ENCODE data around the gene SORCS2. TPM values are rescaled to one million over a fixed set of nuclear protein-coding genes. Genes with fewer than 3 reads are reported as not detected.

The SORCS2 gene
- total RNA-seq, 1 experiment from 2014 or later = not detected

DNA sequence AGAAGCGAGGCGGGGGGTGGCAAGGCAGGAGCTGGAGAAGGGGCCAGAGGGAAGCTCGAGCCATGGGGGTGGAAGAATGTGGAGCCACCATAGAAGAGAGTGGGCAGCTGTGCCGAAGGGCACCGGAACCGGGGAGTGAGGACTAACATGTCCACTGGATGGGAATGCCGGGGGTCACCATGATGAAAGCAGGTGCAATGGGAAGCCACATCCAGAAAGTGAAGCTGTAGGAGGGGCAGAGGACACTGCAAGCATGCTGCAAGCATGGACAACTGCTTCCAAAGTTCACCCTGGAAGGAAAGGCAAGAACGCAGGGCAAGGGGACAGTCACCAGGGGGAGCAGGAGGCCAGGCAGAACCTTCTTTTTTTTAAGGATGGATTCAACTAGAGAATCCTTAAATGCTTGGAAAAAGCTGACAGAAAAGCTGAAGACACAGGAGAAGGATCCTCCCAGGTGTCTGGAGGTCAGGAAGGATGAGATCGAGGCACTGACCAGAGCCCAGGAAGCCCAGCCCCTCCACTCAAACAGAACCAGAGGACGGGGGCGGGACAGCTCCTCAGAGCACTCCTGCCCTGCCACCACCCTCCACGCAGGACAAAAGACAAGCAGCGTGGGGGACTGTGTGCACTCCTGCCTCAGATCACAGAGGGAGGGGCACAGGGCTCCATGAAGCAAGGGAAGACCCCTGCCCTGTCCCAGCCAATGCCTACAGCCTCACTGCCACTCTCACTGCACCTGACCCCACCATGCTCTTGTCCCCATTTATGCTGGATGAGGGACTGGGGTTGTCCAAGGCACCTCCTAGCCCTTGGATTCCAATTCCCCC, 578.1 kb downstream of the SORCS2 start:
- no peak for DNase-seq (ENCODE audit: extremely low read depth, low read depth)

DNA sequence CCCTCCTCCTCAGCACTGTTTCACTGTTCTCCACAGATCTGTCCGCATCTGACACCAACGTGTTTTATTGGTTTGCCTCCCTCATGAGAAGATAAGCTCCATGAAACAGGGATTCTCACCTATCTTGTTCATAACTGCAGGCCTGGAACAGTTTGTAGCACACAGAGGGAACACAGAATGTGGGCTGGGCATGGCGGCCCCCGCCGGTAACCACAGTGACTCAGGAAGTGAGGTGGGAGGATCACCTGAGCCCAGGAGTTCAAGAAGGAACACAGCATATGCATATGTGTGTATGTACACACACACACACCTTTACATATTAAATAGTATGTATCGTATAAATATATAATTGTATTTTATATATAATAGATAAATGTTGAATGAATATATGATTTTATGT, 578.7 kb downstream of the SORCS2 start:
- no peak for DNase-seq (ENCODE audit: extremely low read depth, low read depth)

DNA sequence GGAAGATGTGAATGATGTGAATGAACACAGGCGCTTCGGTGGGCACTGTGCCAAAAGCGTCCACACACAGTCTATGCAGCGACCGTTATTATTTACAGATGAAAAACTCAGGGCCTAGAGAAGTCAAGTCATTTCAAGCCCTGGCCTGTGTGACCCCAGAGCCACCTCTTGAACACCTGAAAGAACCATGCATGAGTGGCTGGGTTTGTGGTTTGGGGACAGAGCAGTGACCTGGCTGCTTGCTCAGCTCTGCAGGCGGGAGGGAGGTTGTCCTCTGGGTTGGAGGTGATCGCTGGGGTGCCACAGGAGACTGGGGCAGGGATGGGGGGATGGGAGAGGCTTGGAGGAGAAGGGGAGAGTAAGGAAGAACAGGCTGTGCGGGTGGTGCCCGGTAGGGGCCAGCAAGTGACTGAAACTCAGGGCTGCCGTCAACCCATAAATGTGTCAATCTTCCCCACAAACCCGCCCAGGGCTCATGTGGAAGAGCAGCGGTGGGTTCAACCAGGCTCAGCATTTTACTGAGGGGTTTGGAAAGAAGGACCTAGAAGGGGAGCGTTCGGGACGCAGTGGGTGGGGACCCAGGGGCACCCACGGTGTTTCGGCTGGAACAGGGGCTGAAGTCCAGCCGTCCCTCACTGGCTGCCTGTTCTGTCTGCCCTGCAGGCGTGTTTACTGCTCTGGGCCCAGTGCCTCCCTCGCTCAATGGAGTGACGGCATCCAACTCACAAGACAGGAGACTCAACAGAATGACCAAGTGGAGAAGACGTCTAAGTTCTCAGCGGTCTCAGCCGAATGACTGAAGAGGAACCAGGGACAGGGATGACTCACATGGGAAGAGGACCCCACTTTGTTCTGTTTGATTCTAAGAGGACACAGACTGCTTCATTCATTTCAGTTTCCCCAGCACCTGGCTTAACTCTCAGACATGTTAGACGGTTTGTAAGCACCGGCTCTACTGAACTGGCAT, 579.5 kb downstream of the SORCS2 start:
- no peak for DNase-seq (ENCODE audit: extremely low read depth, low read depth)

DNA sequence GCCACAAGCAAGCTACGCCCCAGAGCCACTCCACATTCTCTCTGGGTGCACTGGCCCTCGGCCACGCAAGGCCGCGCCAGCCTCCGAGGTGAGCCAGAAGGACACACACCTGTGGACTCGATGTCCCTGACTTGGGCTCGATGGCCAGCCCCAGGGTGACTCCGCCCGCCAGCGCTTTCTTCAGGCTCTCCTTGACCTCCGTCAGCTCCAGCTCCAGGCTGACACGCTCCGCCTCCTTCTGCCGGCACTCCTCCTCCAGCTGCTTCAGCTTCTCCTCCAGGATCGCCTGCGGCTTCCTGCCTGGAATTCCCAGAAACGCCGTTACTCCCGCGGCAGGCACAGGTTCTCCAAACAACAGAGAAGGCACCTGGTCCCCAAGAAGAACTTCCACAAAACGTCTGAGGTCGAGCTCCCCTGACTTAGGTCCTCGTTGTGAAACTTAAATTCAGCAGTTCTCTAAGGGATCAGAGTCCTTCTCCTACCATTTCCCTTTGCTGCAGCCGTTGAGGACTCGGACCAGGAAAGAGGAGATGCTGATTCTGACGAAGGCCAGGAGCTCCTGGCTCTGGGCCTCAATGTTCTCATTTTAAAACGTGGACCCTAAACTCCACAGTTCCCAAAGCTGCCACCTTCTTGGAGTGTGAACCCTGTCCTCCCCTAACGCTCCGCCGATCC, 580.5 kb downstream of the SORCS2 start:
- no peak for DNase-seq (ENCODE audit: extremely low read depth, low read depth)

GRCh38 chr4:7773401-7774180, 581.3 kb downstream of the SORCS2 start:
- no peak for DNase-seq (ENCODE audit: extremely low read depth, low read depth)

- DNase-seq (ENCODE audit: extremely low read depth, low read depth) = no peak
Measured at GRCh38 chr4:7774301-7775294, 582.3 kb downstream of the SORCS2 start.

- DNase-seq (ENCODE audit: extremely low read depth, low read depth) = no peak
Measured at GRCh38 chr4:7775396-7775795, 583.1 kb downstream of the SORCS2 start.

- no peak for DNase-seq (ENCODE audit: extremely low read depth, low read depth)
Measured at GRCh38 chr4:7777017-7777710, 584.8 kb downstream of the SORCS2 start.

DNA sequence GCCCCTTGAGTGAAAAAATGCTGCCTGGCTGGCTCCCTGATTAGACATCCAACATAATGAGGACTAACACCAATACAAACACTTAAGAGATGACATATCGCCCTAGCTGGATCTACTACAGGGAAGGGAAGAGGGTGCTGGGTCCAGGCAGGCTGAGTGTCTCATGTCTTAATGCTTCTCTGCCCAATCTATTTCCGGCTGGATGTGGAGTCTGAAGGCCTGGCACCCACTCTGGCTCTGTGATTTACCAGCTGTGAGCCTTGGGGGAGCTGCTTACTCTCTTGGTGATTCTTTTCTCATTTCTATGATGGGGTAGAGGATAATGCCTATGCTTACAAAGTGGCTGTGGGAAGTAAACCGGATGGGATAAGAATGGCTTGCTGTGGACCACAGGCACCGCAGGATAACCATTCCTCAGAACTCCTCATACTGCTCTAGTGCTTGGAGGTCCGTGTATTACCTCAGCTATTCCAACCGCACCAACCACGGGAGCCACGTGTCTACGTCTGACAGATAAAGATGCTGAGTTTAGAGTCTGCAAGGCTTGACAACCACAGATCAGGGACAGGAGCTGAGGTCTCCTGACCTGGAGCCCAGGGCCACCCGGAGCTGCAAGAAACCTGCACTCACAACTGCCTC, 585.7 kb downstream of the SORCS2 start:
- DNase-seq (ENCODE audit: extremely low read depth, low read depth) = no peak

DNA sequence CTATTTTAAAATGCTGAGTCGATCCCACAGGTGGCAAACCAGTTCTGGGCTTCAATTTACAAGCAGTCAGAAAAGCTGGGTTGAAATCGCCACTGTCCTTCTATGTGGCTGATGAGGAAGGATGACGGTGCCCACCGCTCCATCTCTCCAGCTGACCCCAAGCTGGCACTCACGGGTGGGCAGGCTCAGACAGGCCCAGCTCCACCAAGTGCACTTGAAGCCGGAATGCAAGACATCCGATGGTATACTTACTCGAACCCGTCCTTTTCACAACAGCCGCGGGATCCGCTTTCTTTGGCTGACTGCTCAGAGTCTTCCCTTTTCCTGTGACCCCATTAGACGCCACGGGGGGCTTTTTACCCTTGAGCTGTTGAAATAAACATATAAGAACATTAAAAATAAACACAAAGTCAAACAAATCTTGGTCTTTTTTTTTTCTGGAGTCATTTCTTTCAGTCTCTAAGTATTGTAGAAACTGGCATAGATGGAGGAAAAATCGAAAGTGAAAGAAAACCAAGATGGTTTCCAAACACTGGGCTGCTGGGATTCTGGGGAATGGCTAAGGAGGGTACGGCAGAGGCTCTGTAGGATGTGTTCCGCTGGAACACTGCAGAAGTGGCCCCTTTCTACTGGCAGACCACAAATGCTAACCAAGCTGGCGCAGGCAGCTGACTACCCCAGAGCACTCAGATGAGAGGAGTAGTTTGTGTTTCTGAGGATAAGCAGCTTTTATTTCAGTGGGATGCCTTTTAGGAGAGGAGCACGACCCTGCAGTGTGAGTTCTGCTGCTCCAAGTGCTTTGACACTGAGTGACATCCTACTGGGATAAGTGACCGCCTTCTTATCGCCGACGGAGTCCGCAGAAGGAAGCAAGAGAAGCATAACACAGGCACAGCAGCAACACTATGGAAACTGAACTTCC, 586.4 kb downstream of the SORCS2 start:
- no peak for DNase-seq (ENCODE audit: extremely low read depth, low read depth)

DNA sequence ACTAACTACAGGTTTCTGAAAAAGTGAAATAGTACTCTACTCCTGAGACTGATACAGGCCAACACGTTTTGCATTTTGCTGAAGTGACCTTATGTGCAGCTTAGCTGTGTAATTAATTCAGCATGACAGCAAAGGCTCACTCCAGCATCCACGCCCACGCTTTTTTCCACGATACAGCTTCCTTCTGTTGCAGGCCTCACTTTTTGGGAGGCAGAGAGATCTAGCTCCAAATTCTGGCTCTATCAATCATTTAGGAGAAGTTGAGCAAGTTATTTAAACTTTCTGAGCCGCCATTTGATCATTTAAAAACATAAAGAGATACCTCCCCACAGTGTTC, 587.1 kb downstream of the SORCS2 start:
- DNase-seq (ENCODE audit: extremely low read depth, low read depth) = no peak

GRCh38 chr4:7780751-7781348, 588.5 kb downstream of the SORCS2 start:
- no peak for DNase-seq (ENCODE audit: extremely low read depth, low read depth)

GRCh38 chr4:7781366-7781765, 589.0 kb downstream of the SORCS2 start:
- DNase-seq (ENCODE audit: extremely low read depth, low read depth) = no peak

GRCh38 chr4:7781993-7782392, 589.7 kb downstream of the SORCS2 start:
- DNase-seq (ENCODE audit: extremely low read depth, low read depth) = no peak

DNA sequence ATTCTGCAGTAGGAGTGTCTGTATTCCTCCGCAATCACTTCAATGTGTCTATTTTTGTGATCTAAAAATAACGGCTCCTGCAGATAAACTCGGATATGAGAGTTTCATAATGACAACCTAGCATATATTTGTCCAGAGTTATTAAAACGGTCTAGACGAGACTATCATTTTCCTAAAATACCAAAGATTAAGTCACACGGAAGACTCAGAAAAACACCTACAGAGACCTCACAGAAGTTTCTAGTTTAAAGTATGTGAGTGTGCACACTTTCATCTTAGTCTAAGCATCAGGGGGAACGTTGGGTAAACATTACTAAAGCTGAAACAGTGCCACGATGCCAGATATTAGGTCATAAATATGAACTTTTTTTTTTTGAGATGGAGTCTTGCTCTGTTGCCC, 590.4 kb downstream of the SORCS2 start:
- no peak for DNase-seq (ENCODE audit: extremely low read depth, low read depth)

GRCh38 chr4:7783541-7783940, 591.2 kb downstream of the SORCS2 start:
- DNase-seq (ENCODE audit: extremely low read depth, low read depth) = no peak
